ENCODE data around the gene EME1. TPM values are rescaled to one million over a fixed set of nuclear protein-coding genes. Genes with fewer than 3 reads are reported as not detected.

EME1 gene
- total RNA-seq (2013; cell fraction: nucleolus; rRNA removed): 21.7 and 26.6 TPM in 2 replicates
- 17.7 and 19.7 TPM in 2 replicates for total RNA-seq (2014; rRNA removed)
- total RNA-seq (2014; rRNA removed; fragmentation: Illumina TruSeq; extraction: Trizol): 18.1 and 20.6 TPM in 2 replicates
- 16.8 and 20.8 TPM in 2 replicates for total RNA-seq (2021)
- polyA plus RNA-seq (2011; ENCODE audit: low read depth): 10.7 TPM
- polyA plus RNA-seq (2011; rRNA removed): 31.3 and 31.8 TPM in 2 replicates
- 22.9 and 24.6 TPM in 2 replicates for polyA plus RNA-seq (2011; cell fraction: cytosol; rRNA removed)
- 95.0 and 154 TPM in 2 replicates for polyA plus RNA-seq (2011; cell fraction: nucleus; rRNA removed)
- 20.0 and 25.2 TPM in 2 replicates for polyA plus RNA-seq (2012)
- polyA plus RNA-seq (2014; fragmentation: Illumina TruSeq; extraction: Trizol): 23.2 and 26.9 TPM in 2 replicates
- 10 to 100 TPM; 13.8 to 16.7 TPM for polyA plus RNA-seq (2014; fragmentation: Nextera tagmentation; extraction: Ambion mirVana)
- 22.9 and 23.7 TPM in 2 replicates for polyA plus RNA-seq (2014; rRNA removed)
- 10 to 100 TPM; 32.6 to 40.5 TPM for polyA plus RNA-seq (2016; fragmentation: Nextera tagmentation; extraction: Ambion mirVana)
- polyA minus RNA-seq (2011; rRNA and poly(A)+ RNA removed): 14.3 and 16.9 TPM in 2 replicates
- 4.4 and 5.9 TPM in 2 replicates for polyA minus RNA-seq (2011; cell fraction: cytosol; rRNA and poly(A)+ RNA removed)
- 11.7 and 13.2 TPM in 2 replicates for polyA minus RNA-seq (2011; cell fraction: nucleus; rRNA and poly(A)+ RNA removed)
- Bru-seq, nascent RNA: percentile 60 among the genes with signal in this experiment
- BruChase-seq, experiment 1, labeled RNA remaining after a 6-hour chase: percentile 55 among the genes with signal in this experiment
- BruChase-seq, experiment 2, labeled RNA remaining after a 2-hour chase: percentile 58 among the genes with signal in this experiment
- long read RNA-seq, experiment 1, transcript EME1-201 (9 exons, 2,339 nt): major isoform, 8 of 16 reads
- long read RNA-seq, experiment 1, partial matches to known transcripts: 5 of 16 reads
- long read RNA-seq, experiment 1, other reads (novel, unspliced or antisense): 2 of 16 reads
- long read RNA-seq, experiment 2, transcript EME1-201 (9 exons, 2,339 nt): major isoform, 55 of 85 reads
- long read RNA-seq, experiment 2, partial matches to known transcripts: 8 of 85 reads
- long read RNA-seq, experiment 2, other reads (novel, unspliced or antisense): 19 of 85 reads

GRCh38 chr17:50372758-50373556, at the start of gene EME1, which contains the start of gene MRPL27:
TSS of gene EME1 (plus strand) at chr17:50373229. CDS start at chr17:50375209, 1,980 bp downstream.
TSS of gene MRPL27 (minus strand) at chr17:50373184. CDS start at chr17:50373170, 14 bp downstream.
- POLR2A ChIA-PET: interaction anchor here (0.6 to 1.8 kb wide), 5 partner anchors 7 to 734 kb away, joined by 3 to 5 read pairs (median 5); partner anchors contain the start of genes LRRC59 and XYLT2
- Histone ChIP-seq H4K20me1 (ENCODE audit: control insufficient read depth, insufficient read depth) (no peaks in the 10 kb centered on the region), H3K4me3 (peak within 1 kb of the TSS; percentile 72), H3K27me3 (replicated peaks in 1 of 2; ENCODE audit: control insufficient read depth in 2 of 2, insufficient read depth in 2 of 2, low read length in 1 of 2) (no peaks in the 10 kb centered on the region), H3K9ac (ENCODE audit: control insufficient read depth, insufficient read depth, low read length) (peak within 1 kb of the TSS; percentile 78), H3K79me2 (ENCODE audit: control insufficient read depth, insufficient read depth, low read length) (peaks cover 27% of the 10 kb centered on the region), H2AFZ (ENCODE audit: control insufficient read depth, low read depth, low read length) (peak within 1 kb of the TSS; percentile 99), H3K4me2 (ENCODE audit: control insufficient read depth, insufficient read depth) (peak within 1 kb of the TSS; percentile 85), H3K27ac (ENCODE audit: control insufficient read depth, insufficient read depth) (peak within 1 kb of the TSS; percentile 95), H3K9me3 (replicated peaks; ENCODE audit: control insufficient read depth, insufficient read depth, low read length) (no peaks in the 10 kb centered on the region), H3K4me1 (ENCODE audit: control insufficient read depth, insufficient read depth, low read length) (no peaks in the 10 kb centered on the region; the same call in 1 of the 2 replicates), H3K36me3 (ENCODE audit: control insufficient read depth in 2 of 2, insufficient read depth in 2 of 2, low read length in 1 of 2) (peaks cover 11 to 17% of the 10 kb centered on the region in 2 experiments)
- RAD21 ChIA-PET (ENCODE audit: unreplicated experiment): interaction anchor here (1.2 to 1.3 kb wide), 3 partner anchors 18 to 106 kb away, joined by 5 to 7 read pairs (median 6); no protein-coding TSS in a partner anchor
- ATAC-seq (peak; percentile 95), DNase-seq (ENCODE audit: low read depth, low spot score) (peak; percentile 85), FAIRE-seq (peak; percentile 98)
- TSS peak; percentile 77 for BruUV-seq (replicated peaks)
- CTCF ChIA-PET: interaction anchor here (1.7 to 5.9 kb wide), 3 partner anchors 11 to 24 kb away, joined by 6 to 48 read pairs (median 17); partner anchors contain the start of gene LRRC59
- intact Hi-C loops (cut with micrococcal nuclease; ENCODE audit: unreplicated experiment): no loop called here
- WGBS (ENCODE audit: insufficient coverage, insufficient replicate concordance, low lambda C conversion rate, missing lambda C conversion rate): 1% methylated on average over 40 of the region's 42 CpGs
- in situ Hi-C loops (cut with MboI): no loop called here
- SMC1A ChIA-PET (ENCODE audit: uncharacterized antibody, unreplicated experiment): interaction anchor here (1.1 kb wide), 1 partner anchor 23 kb away, joined by 6 read pairs; no protein-coding TSS in a partner anchor
- TF ChIP-seq IKZF2 (IDR thresholded peaks at IDR 0.05): peak in 1 of 2 experiments; percentile 32; a peak in 1 of 4 replicates
- no peak for TF ChIP-seq HDAC6 (IDR thresholded peaks at IDR 0.05; ENCODE audit: unreplicated experiment)
- no peak for TF ChIP-seq ZZZ3 (IDR thresholded peaks at IDR 0.05; ENCODE audit: control insufficient read depth, insufficient read length, low read depth)
- peak; percentile 45; the same call in 1 of the 2 replicates for TF ChIP-seq SPI1 (IDR thresholded peaks at IDR 0.05; ENCODE audit: borderline replicate concordance, insufficient read depth, low read depth, low read length)
- TF ChIP-seq SMAD5 (IDR thresholded peaks at IDR 0.05; ENCODE audit: low read depth): peak; percentile 91
- peak; percentile 91 for TF ChIP-seq ZBTB4 (CRISPR knock-in tag; IDR thresholded peaks at IDR 0.05)
- peak in 1 of 2 experiments; percentile 54; a peak in 1 of 4 replicates for TF ChIP-seq EP300 (IDR thresholded peaks at IDR 0.05; ENCODE audit: borderline replicate concordance in 1 of 2, control insufficient read depth in 1 of 2, low read depth in 2 of 2, low read length in 2 of 2)
- peak; percentile 99 for TF ChIP-seq NR2C1 (IDR thresholded peaks at IDR 0.05)
- peak; percentile 93 for TF ChIP-seq E2F4 (IDR thresholded peaks at IDR 0.05; ENCODE audit: low read depth, low read length)
- peak; percentile 70; the same call in 1 of the 2 replicates for TF ChIP-seq ATF3 (IDR thresholded peaks at IDR 0.05; ENCODE audit: borderline replicate concordance, extremely low read depth, low read depth, low read length)
- TF ChIP-seq CHD2 (IDR thresholded peaks at IDR 0.05; ENCODE audit: borderline replicate concordance, low read depth, low read length): peak; percentile 60; the same call in 1 of the 2 replicates
- TF ChIP-seq TCF12 (IDR thresholded peaks at IDR 0.05; ENCODE audit: low read depth, low read length): peak; percentile 61; the same call in 1 of the 2 replicates

All from GM12878 (cell line).